Vagina (tissue), 2 donors: ENCODE results near the gene POT1.

Experiments
- POLR2A ChIP-seq, 2 donors: fragments of 450-650 bp; IDR thresholded peaks; one replicate each; pipeline ENCODE4 v1.6.1; 2017; ENCODE audit warnings: antibody characterized with exemption in 2 of 2, mild to moderate bottlenecking in 2 of 2, moderate library complexity in 2 of 2
- TF ChIP-seq, protein P1 (sequence below), 3 experiments: fragments of 450-650 bp in 2 of 3; fragments of 200-600 bp in 1 of 3; sonication (generic) in 1 of 3; IDR thresholded peaks; one replicate each; pipeline ENCODE4 v1.5.1; 2017 to 2019; ENCODE audit warnings: antibody characterized with exemption in 3 of 3, mild to moderate bottlenecking in 2 of 3, moderate library complexity in 2 of 3

GRCh38 chr7:124773339-124773738 is 156.3 kb downstream of the POT1 start:
- no peak for TF ChIP-seq POLR2A (IDR thresholded peaks at IDR 0.05)
- TF ChIP-seq, protein P1, sequence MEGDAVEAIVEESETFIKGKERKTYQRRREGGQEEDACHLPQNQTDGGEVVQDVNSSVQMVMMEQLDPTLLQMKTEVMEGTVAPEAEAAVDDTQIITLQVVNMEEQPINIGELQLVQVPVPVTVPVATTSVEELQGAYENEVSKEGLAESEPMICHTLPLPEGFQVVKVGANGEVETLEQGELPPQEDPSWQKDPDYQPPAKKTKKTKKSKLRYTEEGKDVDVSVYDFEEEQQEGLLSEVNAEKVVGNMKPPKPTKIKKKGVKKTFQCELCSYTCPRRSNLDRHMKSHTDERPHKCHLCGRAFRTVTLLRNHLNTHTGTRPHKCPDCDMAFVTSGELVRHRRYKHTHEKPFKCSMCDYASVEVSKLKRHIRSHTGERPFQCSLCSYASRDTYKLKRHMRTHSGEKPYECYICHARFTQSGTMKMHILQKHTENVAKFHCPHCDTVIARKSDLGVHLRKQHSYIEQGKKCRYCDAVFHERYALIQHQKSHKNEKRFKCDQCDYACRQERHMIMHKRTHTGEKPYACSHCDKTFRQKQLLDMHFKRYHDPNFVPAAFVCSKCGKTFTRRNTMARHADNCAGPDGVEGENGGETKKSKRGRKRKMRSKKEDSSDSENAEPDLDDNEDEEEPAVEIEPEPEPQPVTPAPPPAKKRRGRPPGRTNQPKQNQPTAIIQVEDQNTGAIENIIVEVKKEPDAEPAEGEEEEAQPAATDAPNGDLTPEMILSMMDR (IDR thresholded peaks at IDR 0.05), result no peak
